ENCODE data around the gene CATSPERB. TPM values are rescaled to one million over a fixed set of nuclear protein-coding genes. Genes with fewer than 3 reads are reported as not detected.

The CATSPERB gene
- polyA plus RNA-seq, 1 donor (not counting 4 experiments of a cell fraction or from before 2014, with no cell fraction given): 1.1 TPM

GRCh38 chr14:91654836-91655235 lies 77.0 kb downstream of the CATSPERB start:
- no peak for FAIRE-seq
- Histone ChIP-seq H3K79me2 (ENCODE audit: control insufficient read depth, insufficient read depth, low read length) (no peaks in the 10 kb centered on the region), H3K4me3 (ENCODE audit: control insufficient read depth in 2 of 3, extremely low read depth in 1 of 3, insufficient read depth in 2 of 3, low read depth in 1 of 3, low read length in 3 of 3) (no peak overlapping the region), H3K9me3 (ENCODE audit: control insufficient read depth, low read depth, low read length) (no peaks in the 10 kb centered on the region), H3K4me1 (ENCODE audit: control insufficient read depth, extremely low read depth, insufficient read depth, low read length) (peaks cover 9% of the 10 kb centered on the region), H3K4me2 (ENCODE audit: control insufficient read depth, extremely low read depth, insufficient read depth, low read depth, low read length) (no peak overlapping the region), H2AFZ (ENCODE audit: control insufficient read depth, low read length) (peak overlapping the region; percentile 49), H3K9ac (ENCODE audit: control insufficient read depth, extremely low read depth, insufficient read depth, low read length) (no peak overlapping the region), H4K20me1 (ENCODE audit: control insufficient read depth, extremely low read depth, insufficient read depth, low read length) (no peaks in the 10 kb centered on the region), H3K9me1 (ENCODE audit: control insufficient read depth, extremely low read depth, insufficient read depth, low read length) (no peaks in the 10 kb centered on the region), H3K27me3 (ENCODE audit: control insufficient read depth, extremely low read depth, insufficient read depth, low read length) (no peaks in the 10 kb centered on the region), H3K27ac (ENCODE audit: control insufficient read depth, insufficient read depth, low read length) (no peak overlapping the region), H3K36me3 (ENCODE audit: control insufficient read depth in 2 of 2, extremely low read depth in 1 of 2, insufficient read depth in 2 of 2, low read length in 2 of 2) (no peaks in the 10 kb centered on the region)
- TF ChIP-seq EZH2 (IDR thresholded peaks at IDR 0.05; ENCODE audit: low read length) (no peak), CTCF (optimal IDR thresholded peaks at IDR 0.05 in 1 of 3, IDR thresholded peaks at IDR 0.05 in 1 of 3, conservative IDR thresholded peaks at IDR 0.05 in 1 of 3; ENCODE audit: extremely low read depth in 1 of 3, insufficient read depth in 2 of 3, low read length in 3 of 3) (no peak)
- DNase-seq (ENCODE audit: low read depth, low spot score): peak; percentile 17
- dilution Hi-C loops (cut with MboI; ENCODE audit: extremely low pct_ligation_motif_present, low sequenced_read_pairs): no loop called here

- Histone ChIP-seq H3K79me2 (ENCODE audit: control insufficient read depth, insufficient read depth, low read length) (no peaks in the 10 kb centered on the region), H3K9me1 (ENCODE audit: control insufficient read depth, extremely low read depth, insufficient read depth, low read length) (no peaks in the 10 kb centered on the region), H3K27ac (ENCODE audit: control insufficient read depth, insufficient read depth, low read length) (no peak overlapping the region), H3K27me3 (ENCODE audit: control insufficient read depth, extremely low read depth, insufficient read depth, low read length) (no peaks in the 10 kb centered on the region), H3K4me2 (ENCODE audit: control insufficient read depth, extremely low read depth, insufficient read depth, low read depth, low read length) (no peak overlapping the region), H2AFZ (ENCODE audit: control insufficient read depth, low read length) (no peak overlapping the region), H3K36me3 (ENCODE audit: control insufficient read depth in 2 of 2, extremely low read depth in 1 of 2, insufficient read depth in 2 of 2, low read length in 2 of 2) (no peaks in the 10 kb centered on the region), H3K4me1 (ENCODE audit: control insufficient read depth, extremely low read depth, insufficient read depth, low read length) (peaks cover 9% of the 10 kb centered on the region), H4K20me1 (ENCODE audit: control insufficient read depth, extremely low read depth, insufficient read depth, low read length) (no peaks in the 10 kb centered on the region), H3K4me3 (ENCODE audit: control insufficient read depth in 2 of 3, extremely low read depth in 1 of 3, insufficient read depth in 2 of 3, low read depth in 1 of 3, low read length in 3 of 3) (no peak overlapping the region), H3K9me3 (ENCODE audit: control insufficient read depth, low read depth, low read length) (no peaks in the 10 kb centered on the region), H3K9ac (ENCODE audit: control insufficient read depth, extremely low read depth, insufficient read depth, low read length) (no peak overlapping the region)
- dilution Hi-C loops (cut with MboI; ENCODE audit: extremely low pct_ligation_motif_present, low sequenced_read_pairs): no loop called here
- DNase-seq (ENCODE audit: low read depth, low spot score): no peak
- TF ChIP-seq CTCF (optimal IDR thresholded peaks at IDR 0.05 in 1 of 3, IDR thresholded peaks at IDR 0.05 in 1 of 3, conservative IDR thresholded peaks at IDR 0.05 in 1 of 3; ENCODE audit: extremely low read depth in 1 of 3, insufficient read depth in 2 of 3, low read length in 3 of 3) (no peak), EZH2 (IDR thresholded peaks at IDR 0.05; ENCODE audit: low read length) (no peak)
- FAIRE-seq: no peak
Measured at GRCh38 chr14:91653451-91653850, 78.4 kb downstream of the CATSPERB start.

All from keratinocyte (primary cell).